NCI-H1092 treated with DMSO at 0.1 percent for 48 hours (cell line): Measurements from ENCODE around the gene PLD3.
"Not testable (repeated sequence)": the region's sequence is repeated elsewhere in the genome, so short reads cannot be mapped to it uniquely, and the experiment has no call there.

Experiments used
- DNase-seq: peaks from one replicate; lab custom pipeline; 2025; lab: John Stamatoyannopoulos, UW

Gene PLD3

GRCh38 chr19:40363069-40363468 lies 14.6 kb downstream of the PLD3 start:
- DNase-seq: no peak

- DNase-seq: no peak
Measured at GRCh38 chr19:40365010-40365409, 16.5 kb downstream of the PLD3 start.

DNA sequence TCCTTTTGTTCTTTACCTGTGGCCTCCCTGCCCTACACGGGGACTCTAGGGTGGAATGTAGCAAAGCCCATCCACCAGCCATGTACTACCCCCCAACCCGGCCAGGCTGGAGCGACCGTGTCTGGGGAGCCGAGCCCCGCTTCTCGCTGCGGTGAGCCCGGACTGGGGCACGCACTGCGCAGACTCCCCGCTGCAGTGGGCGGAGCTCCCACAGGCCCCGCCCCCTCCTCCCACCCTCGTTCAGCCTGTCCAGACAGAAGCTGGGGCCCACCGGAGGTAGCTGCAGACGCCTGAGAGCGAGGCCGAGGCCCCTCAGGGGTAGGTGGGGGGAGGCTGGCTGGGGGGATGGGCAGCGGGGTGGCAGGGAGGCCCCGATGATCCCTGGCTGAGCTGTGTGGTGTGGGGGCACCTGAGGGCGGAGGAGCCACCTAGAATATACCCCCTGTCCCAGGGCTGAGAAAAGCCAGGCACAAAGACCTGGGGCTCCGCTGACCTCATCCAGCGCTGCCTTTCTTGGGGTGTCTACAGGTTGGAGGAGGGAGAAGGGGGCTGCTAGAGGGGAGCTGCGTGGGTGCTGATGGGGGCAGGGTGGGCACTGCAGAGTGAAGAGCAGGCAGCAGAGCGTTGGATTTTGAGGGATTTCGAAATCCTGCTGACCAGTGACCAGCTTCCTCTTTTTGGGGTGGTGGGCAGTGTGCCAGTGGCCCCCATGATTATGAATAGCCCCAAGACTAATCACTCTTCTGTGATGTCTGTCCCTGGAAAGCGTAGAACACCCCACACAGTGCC lies 17.3 kb downstream of the PLD3 start:
- DNase-seq: no peak

DNA sequence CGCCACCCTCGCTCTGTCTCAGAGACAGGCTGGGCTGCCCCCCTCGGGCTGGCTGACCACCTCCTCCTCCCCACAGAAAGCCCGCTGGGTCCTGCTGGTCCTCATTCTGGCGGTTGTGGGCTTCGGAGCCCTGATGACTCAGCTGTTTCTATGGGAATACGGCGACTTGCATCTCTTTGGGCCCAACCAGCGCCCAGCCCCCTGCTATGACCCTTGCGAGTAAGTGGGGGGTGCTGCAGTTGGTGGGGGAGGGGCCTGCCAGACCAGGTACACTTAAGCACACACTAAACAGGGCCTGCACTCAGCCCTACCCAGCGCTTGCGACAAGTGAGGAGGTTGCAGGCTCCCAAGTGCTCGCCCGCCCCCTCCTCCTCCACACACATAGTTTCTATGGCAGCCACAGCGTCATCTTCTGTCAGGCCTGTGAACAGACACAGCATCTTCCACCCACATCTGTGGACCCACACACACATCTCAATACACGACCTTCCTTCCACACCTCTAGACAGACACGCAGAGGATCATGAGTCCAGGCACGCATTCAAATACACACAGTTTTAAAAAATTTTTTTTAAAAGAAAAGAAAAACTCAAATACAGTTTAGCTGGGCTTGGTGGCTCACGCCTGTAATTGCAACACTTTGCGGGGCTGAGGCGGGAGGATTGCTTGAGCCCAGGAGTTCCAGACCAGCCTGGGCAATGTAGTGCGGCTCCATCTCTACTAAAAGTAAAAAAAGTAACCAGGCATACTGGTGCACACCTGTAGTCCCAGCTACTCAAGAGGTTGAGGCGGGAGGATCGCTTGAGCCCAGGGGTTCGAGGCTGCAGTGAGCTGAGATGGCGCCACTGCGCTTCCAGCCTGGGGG lies 18.4 kb downstream of the PLD3 start:
- no peak for DNase-seq

GRCh38 chr19:40367577-40368434 lies 19.3 kb downstream of the PLD3 start:
- no peak for DNase-seq

- no peak for DNase-seq
Measured at GRCh38 chr19:40369797-40370196, 21.3 kb downstream of the PLD3 start.

DNA sequence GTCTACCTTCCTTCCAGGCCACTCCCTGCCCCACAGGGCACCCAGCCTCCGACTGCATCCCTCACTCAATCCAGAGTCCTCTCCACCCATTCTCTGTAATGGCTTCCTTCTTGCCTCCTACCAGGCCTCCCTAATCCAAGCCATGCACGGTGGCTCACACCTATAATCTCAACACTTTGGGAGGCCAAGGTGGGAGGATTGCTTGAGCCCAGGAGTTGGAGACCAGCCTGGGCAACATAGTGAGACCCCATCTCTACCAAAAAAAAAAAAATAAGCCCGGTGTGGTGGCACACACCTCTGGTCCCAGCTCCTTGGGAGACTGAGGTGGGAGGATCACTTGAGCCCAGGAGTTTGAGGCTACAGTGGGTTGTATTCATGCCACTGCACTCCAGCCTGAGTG lies 21.8 kb downstream of the PLD3 start:
- DNase-seq: not testable (repeated sequence)

GRCh38 chr19:40370997-40371801 lies 22.7 kb downstream of the PLD3 start:
- no peak for DNase-seq

DNA sequence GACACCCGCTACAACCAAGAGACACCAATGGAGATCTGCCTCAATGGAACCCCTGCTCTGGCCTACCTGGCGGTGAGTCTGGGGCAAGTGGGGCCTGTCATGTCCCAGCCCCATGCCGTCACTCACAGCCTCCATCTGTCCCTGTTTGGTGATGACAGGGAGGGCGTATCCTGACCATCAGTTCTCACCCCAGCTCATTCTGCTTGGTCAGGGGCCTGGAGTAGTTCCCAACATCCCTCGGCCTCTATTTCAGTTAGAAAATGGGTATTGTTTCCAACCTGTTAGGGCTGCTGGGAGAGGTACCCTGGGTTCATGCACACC lies 23.3 kb downstream of the PLD3 start:
- DNase-seq: no peak

DNA sequence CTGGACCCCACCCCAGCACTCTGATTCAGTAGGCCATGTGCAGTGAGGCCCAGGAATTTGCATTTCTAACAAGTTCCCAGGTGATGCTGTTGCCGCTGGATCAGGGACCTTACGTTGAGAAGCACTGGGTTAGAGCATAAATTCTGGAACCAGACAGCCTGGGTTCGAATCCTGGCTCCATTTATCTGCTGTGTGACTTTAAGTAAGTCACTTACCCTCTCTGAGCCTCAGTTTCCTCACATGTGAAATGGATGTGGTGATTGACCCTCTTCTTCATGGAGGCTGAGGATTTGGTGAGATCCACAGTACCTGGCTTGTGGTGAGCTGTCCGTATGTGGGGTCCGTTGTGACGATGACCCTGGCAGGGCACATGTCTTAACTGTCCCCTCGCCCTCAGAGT lies 25.6 kb downstream of the PLD3 start:
- no peak for DNase-seq

DNA sequence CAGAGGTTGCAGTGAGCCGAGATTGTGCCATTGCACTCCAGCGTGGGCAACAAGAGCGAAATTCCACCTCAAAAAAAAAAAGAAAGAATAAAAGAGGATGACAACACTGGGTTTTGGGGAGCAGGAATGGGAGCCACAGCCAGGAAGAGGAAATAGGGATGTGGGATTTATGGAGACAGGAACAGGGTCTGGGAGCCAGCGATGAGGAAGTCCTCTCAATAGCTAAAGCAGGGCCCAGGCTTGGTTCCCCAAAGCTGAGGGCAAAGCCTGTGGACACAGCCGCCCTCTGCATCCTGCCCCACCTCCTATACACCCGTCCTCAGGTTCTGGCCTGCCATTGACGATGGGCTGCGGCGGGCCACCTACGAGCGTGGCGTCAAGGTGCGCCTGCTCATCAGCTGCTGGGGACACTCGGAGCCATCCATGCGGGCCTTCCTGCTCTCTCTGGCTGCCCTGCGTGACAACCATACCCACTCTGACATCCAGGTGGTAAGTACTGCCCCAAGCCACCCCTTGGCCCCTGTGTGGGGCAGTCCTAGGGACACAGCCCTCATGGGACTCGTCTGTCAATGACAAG lies 27.9 kb downstream of the PLD3 start:
- DNase-seq: no peak

- DNase-seq: no peak
Measured at GRCh38 chr19:40377876-40378385, 29.4 kb downstream of the PLD3 start.

DNA sequence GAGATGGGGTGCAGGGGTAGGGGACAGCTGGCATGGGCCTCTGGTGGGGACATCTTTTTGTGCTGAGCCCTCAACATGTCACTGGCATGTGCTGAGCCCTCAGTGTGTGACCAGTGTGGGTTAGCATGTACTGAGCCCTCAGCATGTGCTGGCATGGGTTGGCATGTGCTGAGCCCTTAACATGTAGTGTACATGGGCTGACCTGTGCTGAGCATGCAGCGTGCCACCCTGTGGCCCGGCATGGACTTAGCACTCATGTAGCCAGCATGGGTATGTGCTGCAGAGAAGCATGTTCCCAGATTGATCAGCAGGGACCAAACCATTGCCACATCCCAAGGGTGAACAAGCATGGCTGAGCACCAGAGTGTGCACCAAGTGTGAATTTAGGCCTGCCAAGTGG lies 30.0 kb downstream of the PLD3 start:
- no peak for DNase-seq

- DNase-seq: no peak
Measured at GRCh38 chr19:40379446-40380198, 31.1 kb downstream of the PLD3 start.

DNA sequence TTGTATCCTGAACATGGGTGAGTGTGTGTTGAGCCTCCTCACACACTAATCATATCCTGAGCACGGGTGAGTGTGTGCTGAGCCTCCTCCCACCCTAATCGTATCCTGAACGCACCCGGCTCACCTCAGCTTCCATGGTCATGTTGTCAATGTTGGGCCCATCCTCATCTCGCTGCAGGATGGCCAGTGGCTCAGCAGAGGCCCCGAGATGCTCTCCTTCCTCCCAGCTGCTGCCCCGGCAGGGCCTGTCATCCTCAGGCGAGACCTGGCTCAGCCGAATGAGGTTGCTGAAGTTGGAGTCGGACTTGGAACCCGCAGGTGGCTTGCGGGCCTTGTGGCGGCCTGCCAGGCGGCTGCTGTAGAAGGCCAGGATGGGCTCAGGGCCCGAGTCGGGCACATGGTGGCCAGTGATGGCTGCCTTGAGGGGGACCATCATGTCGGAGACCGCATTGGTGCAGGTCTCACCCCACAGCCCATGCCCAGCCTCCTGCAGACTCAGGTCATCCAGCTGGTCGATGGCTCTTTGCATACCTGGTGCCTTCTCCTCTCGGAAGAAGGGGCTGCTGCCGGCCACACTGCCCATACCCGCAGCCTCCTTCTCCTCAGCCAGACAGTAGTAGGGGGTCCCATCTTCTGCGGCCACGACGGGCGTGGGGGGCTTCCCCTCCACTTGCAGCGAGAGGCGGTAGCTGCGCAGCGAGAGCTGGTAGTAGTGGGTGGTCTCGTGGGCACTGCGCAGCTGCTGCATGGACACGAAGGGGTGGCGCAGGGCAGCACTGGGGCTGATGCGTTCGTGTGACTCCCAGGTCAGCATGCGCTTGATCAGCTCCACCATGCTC lies 31.9 kb downstream of the PLD3 start:
- DNase-seq: no peak

GRCh38 chr19:40381321-40381720 lies 32.8 kb downstream of the PLD3 start:
- no peak for DNase-seq

DNA sequence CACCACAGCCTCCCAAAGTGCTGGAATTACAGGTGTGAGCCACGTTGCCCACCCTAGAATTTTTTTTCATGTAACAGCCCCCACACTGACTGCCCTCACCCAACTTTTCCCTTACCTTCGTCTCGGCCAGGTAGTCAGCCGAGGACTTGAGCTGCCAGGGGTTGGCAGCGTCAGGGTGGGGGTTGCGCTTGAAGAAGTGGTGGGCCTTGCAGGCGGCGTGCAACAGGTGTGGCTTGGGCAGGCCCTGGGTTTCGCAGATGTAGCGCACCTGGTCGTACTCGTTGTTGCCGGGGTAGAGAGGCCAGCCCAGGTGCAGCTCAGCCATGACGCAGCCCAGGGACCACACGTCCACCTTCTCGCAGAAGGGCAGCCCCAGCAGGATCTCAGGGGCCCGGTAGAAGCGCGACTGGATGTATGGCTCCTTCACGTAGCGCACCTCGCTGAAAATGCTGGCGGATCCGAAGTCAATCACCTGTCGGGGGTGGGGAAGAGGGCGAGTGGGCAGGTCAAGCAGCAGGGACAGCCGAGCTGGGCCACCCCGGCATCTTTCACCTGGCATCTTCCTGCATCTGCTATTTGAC lies 35.3 kb downstream of the PLD3 start:
- DNase-seq: no peak

- no peak for DNase-seq
Measured at GRCh38 chr19:40387155-40387554, 38.7 kb downstream of the PLD3 start.

- no peak for DNase-seq
Measured at GRCh38 chr19:40388481-40388880, 40.0 kb downstream of the PLD3 start.
